Measurements from ENCODE around the gene NUPR1. TPM values are rescaled to one million over a fixed set of nuclear protein-coding genes. Genes with fewer than 3 reads are reported as not detected.

NUPR1 gene
- total and polyA plus RNA-seq, 2 of the 13 experiments (the other 11 are each of a cell fraction or from before 2014, with no cell fraction given): 18.0 to 25.6 TPM

GRCh38 chr16:28528463-28528867 lies 10.3 kb downstream of the NUPR1 start (continued):
- TF ChIP-seq NRL (CRISPR knock-in tag; IDR thresholded peaks at IDR 0.05; ENCODE audit: borderline replicate concordance) (no peak), LCORL (IDR thresholded peaks at IDR 0.05) (no peak), LCORL (CRISPR knock-in tag; IDR thresholded peaks at IDR 0.05) (peak; percentile 81; the same call in 1 of the 2 replicates), ZNF3 (CRISPR knock-in tag; IDR thresholded peaks at IDR 0.05) (no peak), HOXA9 (CRISPR knock-in tag; IDR thresholded peaks at IDR 0.05; ENCODE audit: borderline replicate concordance) (no peak), NR1H2 (CRISPR knock-in tag; IDR thresholded peaks at IDR 0.05; ENCODE audit: borderline replicate concordance, low read depth) (no peak), CEBPB (IDR thresholded peaks at IDR 0.05; ENCODE audit: borderline replicate concordance, low read depth, low read length) (no peak), ZNF878 (CRISPR knock-in tag; IDR thresholded peaks at IDR 0.05) (peak; percentile 25; the same call in 1 of the 2 replicates), FOXM1 (CRISPR knock-in tag; IDR thresholded peaks at IDR 0.05) (no peak), SP4 (CRISPR knock-in tag; IDR thresholded peaks at IDR 0.05) (peak; percentile 59; the same call in 1 of the 2 replicates), FOXO4 (CRISPR knock-in tag; conservative IDR thresholded peaks at IDR 0.05) (no peak), ZNF572 (CRISPR knock-in tag; IDR thresholded peaks at IDR 0.05) (no peak), PRPF4 (IDR thresholded peaks at IDR 0.05; ENCODE audit: low read depth, low read length, poor library complexity, severe bottlenecking) (no peak), ZFP91 (CRISPR knock-in tag; IDR thresholded peaks at IDR 0.05; ENCODE audit: borderline replicate concordance) (no peak), KLF9 (CRISPR knock-in tag; IDR thresholded peaks at IDR 0.05; ENCODE audit: low read depth) (no peak), SETDB1 (CRISPR knock-in tag; IDR thresholded peaks at IDR 0.05; ENCODE audit: borderline replicate concordance) (no peak), ZFP1 (CRISPR knock-in tag; IDR thresholded peaks at IDR 0.05) (no peak), MTF1 (CRISPR knock-in tag; IDR thresholded peaks at IDR 0.05) (no peak), ZNF704 (CRISPR knock-in tag; IDR thresholded peaks at IDR 0.05; ENCODE audit: borderline replicate concordance) (no peak), ZBTB3 (CRISPR knock-in tag; IDR thresholded peaks at IDR 0.05; ENCODE audit: borderline replicate concordance, low read depth) (peak; percentile 99), RFXAP (CRISPR knock-in tag; IDR thresholded peaks at IDR 0.05; ENCODE audit: borderline replicate concordance) (peak; percentile 20; the same call in 1 of the 2 replicates), ARNTL (CRISPR knock-in tag; IDR thresholded peaks at IDR 0.05) (0 out of 2 replicates have a peak, but pooled peaks have one; percentile 39), HMG20A (CRISPR knock-in tag; IDR thresholded peaks at IDR 0.05; ENCODE audit: borderline replicate concordance) (peak; percentile 31; the same call in 1 of the 2 replicates), SATB2 (CRISPR knock-in tag; IDR thresholded peaks at IDR 0.05) (no peak), PHF21A (CRISPR knock-in tag; IDR thresholded peaks at IDR 0.05) (peak; percentile 93), TFE3 (CRISPR knock-in tag; IDR thresholded peaks at IDR 0.05) (peak; percentile 90), THYN1 (CRISPR knock-in tag; IDR thresholded peaks at IDR 0.05; ENCODE audit: borderline replicate concordance, low read depth) (0 out of 2 replicates have a peak, but pooled peaks have one; percentile 75), MEIS1 (CRISPR knock-in tag; IDR thresholded peaks at IDR 0.05; ENCODE audit: borderline replicate concordance) (no peak)
